H1 (cell line): ENCODE data around the gene COL4A3. TPM values are rescaled to one million over a fixed set of nuclear protein-coding genes. Genes with fewer than 3 reads are reported as not detected.

Experiments
- CTCF ChIA-PET: fragments of 300-600 bp; sonication (Branson Sonifier 250); formaldehyde crosslinking; loops from one replicate; lab custom pipeline; 2021; ENCODE audit not compliant: partially characterized antibody; lab: Charles Lee
- POLR2A ChIA-PET: fragments of 300-600 bp; sonication (Branson Sonifier 250); formaldehyde crosslinking; loops from one replicate; lab custom pipeline; 2021; ENCODE audit warnings: inconsistent platforms; ENCODE audit not compliant: partially characterized antibody; lab: Charles Lee
- DNase-seq, 2 experiments: peaks; one replicate each; pipeline versions ENCODE4 v3.0.0 to v3.0.0-alpha.2; 2010 to 2022; ENCODE audit warnings: low spot score in 2 of 2, low read depth in 1 of 2, mixed read lengths in 1 of 2
- FAIRE-seq: peaks from 2 replicates; lab custom pipeline; 2011; peaks lifted over from hg19 to GRCh38; lab: Jason Lieb, UNC
- H2AFZ ChIP-seq: 2 replicates; pipeline ENCODE4 v1.8.1; 2012; ENCODE audit warnings: low read length, inconsistent platforms
- H2AK5ac ChIP-seq: 2 replicates; pipeline ENCODE4 v1.6.1; 2013; ENCODE audit warnings: low read depth, low read length
- H2BK120ac ChIP-seq: replicated peaks from 2 replicates; pipeline ENCODE3; 2013; ENCODE audit warnings: low read depth, low read length, inconsistent platforms
- H2BK12ac ChIP-seq: 2 replicates; pipeline ENCODE4 v1.6.1; 2013; ENCODE audit warnings: low read depth, low read length
- H2BK15ac ChIP-seq: 2 replicates; pipeline ENCODE4 v1.6.1; 2013; ENCODE audit warnings: low read length
- H2BK20ac ChIP-seq: 2 replicates; pipeline ENCODE4 v1.6.1; 2013; ENCODE audit warnings: low read length
- H2BK5ac ChIP-seq: 2 replicates; pipeline ENCODE4 v1.6.1; 2013; ENCODE audit warnings: low read depth, low read length
- H3K14ac ChIP-seq: 2 replicates; pipeline ENCODE4 v1.6.1; 2013; ENCODE audit warnings: inconsistent platforms; ENCODE audit not compliant: insufficient read length
- H3K18ac ChIP-seq: 2 replicates; pipeline ENCODE4 v1.6.1; 2013; ENCODE audit warnings: low read length; ENCODE audit errors: extremely low read depth
- H3K23ac ChIP-seq: 2 replicates; pipeline ENCODE4 v1.6.1; 2013; ENCODE audit warnings: inconsistent platforms; ENCODE audit not compliant: insufficient read length
- H3K23me2 ChIP-seq: 2 replicates; pipeline ENCODE4 v1.6.1; 2013; ENCODE audit warnings: low read depth, low read length
- H3K27ac ChIP-seq: 2 replicates; pipeline ENCODE4 v1.6.1; 2011; ENCODE audit warnings: low read depth, low read length, inconsistent platforms
- H3K27me3 ChIP-seq, 4 experiments: replicated peaks in 1 of 4; 1 replicate in 1 of 4; 2 replicates in 3 of 4; pipeline versions ENCODE4 v1.6.1 to v1.8.1; 2011 to 2013; ENCODE audit warnings: low read length in 3 of 4, mild to moderate bottlenecking in 3 of 4, inconsistent platforms in 2 of 4, mixed read lengths in 2 of 4, moderate library complexity in 1 of 4; ENCODE audit not compliant: control insufficient read depth in 3 of 4, insufficient read depth in 3 of 4; ENCODE audit errors: extremely low read depth in 1 of 4
- H3K36me3 ChIP-seq, 4 experiments: 2 replicates each; pipeline versions ENCODE4 v1.6.1 to v1.8.1; 2011 to 2013; ENCODE audit warnings: mild to moderate bottlenecking in 4 of 4, low read length in 3 of 4, moderate library complexity in 2 of 4, control low read depth in 1 of 4, inconsistent platforms in 1 of 4; ENCODE audit not compliant: insufficient read depth in 4 of 4, control insufficient read depth in 2 of 4
- H3K4ac ChIP-seq: replicated peaks from 2 replicates; pipeline ENCODE3; 2013; ENCODE audit warnings: low read length, low read depth, mixed read lengths, inconsistent platforms; ENCODE audit not compliant: insufficient read length
- H3K4me1 ChIP-seq, 4 experiments: replicated peaks in 1 of 4; 1 replicate in 1 of 4; 2 replicates in 3 of 4; pipeline versions ENCODE4 v1.6.1 to v1.8.1; 2011 to 2013; ENCODE audit warnings: low read length in 3 of 4, inconsistent platforms in 2 of 4, mixed read lengths in 1 of 4; ENCODE audit not compliant: insufficient read depth in 4 of 4, control insufficient read depth in 3 of 4
- H3K4me2 ChIP-seq, 2 experiments: 2 replicates each; pipeline versions ENCODE4 v1.6.1 to v1.8.1; 2011 to 2013; ENCODE audit warnings: low read depth in 2 of 2, low read length in 2 of 2, control low read depth in 1 of 2, inconsistent platforms in 1 of 2, mild to moderate bottlenecking in 1 of 2; ENCODE audit not compliant: insufficient read depth in 1 of 2
- H3K4me3 ChIP-seq, 4 experiments: fragments of 200-600, 300-600 bp in 1 of 4; sonication (generic), shearing (Covaris generic), sonication (Bioruptor Twin) in 1 of 4; 2 replicates each; pipeline versions ENCODE4 v1.5.1 to v1.8.1; 2011 to 2016; ENCODE audit warnings: low read length in 4 of 4, low read depth in 3 of 4, control low read depth in 2 of 4, inconsistent platforms in 2 of 4, mild to moderate bottlenecking in 2 of 4, mixed read lengths in 1 of 4, moderate library complexity in 1 of 4; ENCODE audit not compliant: insufficient read depth in 2 of 4; ENCODE audit errors: extremely low read depth in 1 of 4
- H3K56ac ChIP-seq: replicated peaks from 2 replicates; pipeline ENCODE3; 2013; ENCODE audit warnings: low read depth, mild to moderate bottlenecking, mixed read lengths, low read length, inconsistent platforms; ENCODE audit not compliant: insufficient read length
- H3K79me1 ChIP-seq: 2 replicates; pipeline ENCODE4 v1.6.1; 2013; ENCODE audit warnings: low read depth, low read length, control low read depth
- H3K79me2 ChIP-seq, 2 experiments: 2 replicates each; pipeline versions ENCODE4 v1.6.1 to v1.8.1; 2012 to 2013; ENCODE audit warnings: low read length in 2 of 2, mild to moderate bottlenecking in 2 of 2, inconsistent platforms in 1 of 2; ENCODE audit not compliant: insufficient read depth in 2 of 2, control insufficient read depth in 1 of 2
- H3K9ac ChIP-seq, 4 experiments: replicated peaks in 1 of 4; 1 replicate in 1 of 4; 2 replicates in 3 of 4; pipeline versions ENCODE4 v1.6.1 to v1.8.1; 2011 to 2013; ENCODE audit warnings: low read depth in 3 of 4, low read length in 3 of 4, control low read depth in 2 of 4, mild to moderate bottlenecking in 2 of 4, moderate library complexity in 2 of 4, inconsistent platforms in 1 of 4; ENCODE audit errors: extremely low read depth in 1 of 4
- H3K9me3 ChIP-seq, 2 experiments: 2 replicates each; pipeline versions ENCODE4 v1.6.1 to v1.8.1; 2012 to 2013; ENCODE audit warnings: mild to moderate bottlenecking in 2 of 2, moderate library complexity in 2 of 2, control low read depth in 1 of 2, inconsistent platforms in 1 of 2, low read depth in 1 of 2, low read length in 1 of 2, mixed read lengths in 1 of 2; ENCODE audit not compliant: insufficient read depth in 2 of 2
- H4K20me1 ChIP-seq, 2 experiments: replicated peaks in 1 of 2; 2 replicates each; pipeline versions ENCODE3 to v1.8.1; 2011 to 2013; ENCODE audit warnings: inconsistent platforms in 2 of 2, low read length in 2 of 2, mild to moderate bottlenecking in 1 of 2; ENCODE audit not compliant: insufficient read depth in 2 of 2, control insufficient read depth in 1 of 2
- H4K5ac ChIP-seq: 2 replicates; pipeline ENCODE4 v1.6.1; 2013; ENCODE audit warnings: low read length, low read depth, mixed read lengths, inconsistent platforms; ENCODE audit not compliant: insufficient read length
- H4K8ac ChIP-seq: 2 replicates; pipeline ENCODE4 v1.8.0; 2013; ENCODE audit warnings: mild to moderate bottlenecking, moderate library complexity, low read length, inconsistent platforms; ENCODE audit not compliant: insufficient read depth; ENCODE audit errors: extremely low read depth
- H4K91ac ChIP-seq: replicated peaks from 2 replicates; pipeline ENCODE3; 2013; ENCODE audit warnings: low read length, mixed read lengths, inconsistent platforms; ENCODE audit not compliant: insufficient read length
- BRCA1 ChIP-seq: IDR thresholded peaks from 2 replicates; pipeline ENCODE4 v1.6.1; 2012; ENCODE audit warnings: low read depth, low read length, improper control_type of control experiment
- CTBP2 ChIP-seq: IDR thresholded peaks from 2 replicates; pipeline ENCODE4 v1.7.0; 2011; ENCODE audit warnings: borderline replicate concordance, mild to moderate bottlenecking, moderate library complexity, mixed read lengths, low read length; ENCODE audit not compliant: insufficient read depth, insufficient read length
- GABPA ChIP-seq: IDR thresholded peaks from 2 replicates; pipeline ENCODE4 v1.6.1; 2011; ENCODE audit warnings: mild to moderate bottlenecking, low read length, moderate library complexity, borderline replicate concordance; ENCODE audit not compliant: insufficient read depth
- POLR2A ChIP-seq, 2 experiments: IDR thresholded peaks; 1 replicate in 1 of 2; 2 replicates in 1 of 2; pipeline ENCODE4 v1.6.1; 2011; ENCODE audit warnings: low read depth in 2 of 2, low read length in 2 of 2, mild to moderate bottlenecking in 2 of 2; ENCODE audit errors: control extremely low read depth in 1 of 2
- POU5F1 ChIP-seq: IDR thresholded peaks from 2 replicates; pipeline ENCODE4 v1.6.1; 2011; ENCODE audit warnings: low read depth, mild to moderate bottlenecking, low read length, moderate library complexity
- RAD21 ChIP-seq, 2 experiments: IDR thresholded peaks in 1 of 2; conservative IDR thresholded peaks in 1 of 2; 2 replicates each; pipeline ENCODE4 v1.6.1; 2011; ENCODE audit warnings: low read depth in 2 of 2, low read length in 2 of 2, improper control_type of control experiment in 1 of 2, inconsistent platforms in 1 of 2, mild to moderate bottlenecking in 1 of 2, moderate library complexity in 1 of 2
- RXRA ChIP-seq: IDR thresholded peaks from 2 replicates; pipeline ENCODE4 v1.6.1; 2011; ENCODE audit warnings: low read depth, mild to moderate bottlenecking, low read length, moderate library complexity; ENCODE audit not compliant: insufficient read depth
- SUZ12 ChIP-seq: fragments of 200-600 bp; sonication (generic); IDR thresholded peaks from 2 replicates; pipeline ENCODE4 v1.6.1; 2012; ENCODE audit warnings: mild to moderate bottlenecking, inconsistent platforms, low read length, moderate library complexity, mixed read lengths
- TAF1 ChIP-seq: IDR thresholded peaks from 2 replicates; pipeline ENCODE4 v1.6.1; 2011; ENCODE audit warnings: mild to moderate bottlenecking, low read depth, low read length
- TCF12 ChIP-seq: IDR thresholded peaks from 2 replicates; pipeline ENCODE4 v1.6.1; 2011; ENCODE audit warnings: low read depth, mild to moderate bottlenecking, low read length
- WGBS, 2 experiments: shearing (Covaris generic) in 1 of 2; methylation state at CpG; one replicate each; pipeline versions ENCODE4 v1.1.6 to v1.1.7; 2013 to 2015; ENCODE audit warnings: low lambda C conversion rate in 2 of 2, mixed read lengths in 2 of 2, inconsistent platforms in 1 of 2, low coverage in 1 of 2, missing lambda C conversion rate in 1 of 2; ENCODE audit not compliant: insufficient replicate concordance in 2 of 2, insufficient coverage in 1 of 2, insufficient read length in 1 of 2; ENCODE audit errors: extremely low coverage in 1 of 2, missing lambda C conversion rate in 1 of 2; 5-methylcytosine and 5-hydroxymethylcytosine counted together
- long read RNA-seq, 2 experiments: library from RNA in 1 of 2; library from capped mRNA in 1 of 2; stranded (forward); transcript quantifications; one replicate each; pipeline ENCODE4 v2.0.0, GENCODE V29; 2021; ENCODE audit warnings: inconsistent platforms in 1 of 2
- polyA minus RNA-seq, 3 experiments: library from RNA; depleted of rRNA, polyadenylated mRNA; stranded (reverse); fragments of >200 nt; gene quantifications; 1 replicate in 2 of 3; 2 replicates in 1 of 3; pipeline ENCODE4 v1.2.3, GENCODE V29; 2011
- polyA plus RNA-seq, 7 experiments: library from polyadenylated mRNA; depleted of rRNA in 3 of 7; stranded (reverse) in 5 of 7; unstranded in 2 of 7; fragments of >200 nt in 5 of 7; fragments of 200-250 nt in 2 of 7; gene quantifications; 1 replicate in 5 of 7; 2 replicates in 1 of 7; 4 replicates in 1 of 7; pipeline versions ENCODE4 v1.2.1 to v1.2.3, GENCODE V29; 2011 to 2013; ENCODE audit warnings: missing spikeins in 2 of 7, mixed read lengths in 2 of 7
- total RNA-seq: library from RNA; stranded (reverse); fragmentation: NEBNext Ultra II Directional; extraction: Animal tissue kit (Norgen Biotek cat#: 25700); gene quantifications from 2 replicates; pipeline ENCODE4 v1.2.1, GENCODE V29; 2021

COL4A3 gene
- total RNA-seq (0.17 and 0.34 TPM in 2 replicates), polyA plus RNA-seq (2011; rRNA removed) (0.12 and 0.28 TPM in 2 replicates), polyA minus RNA-seq (2011; rRNA and poly(A)+ RNA removed) (0.19 and 0.90 TPM in 2 replicates)
- polyA plus RNA-seq (2011; cell fraction: cytosol; rRNA removed) = 0.22 TPM
- polyA plus RNA-seq (2011; cell fraction: nucleus; rRNA removed) = 1.2 TPM
- polyA plus RNA-seq (2012, experiment 1 of 2) = 0.08 to 0.54 TPM (median 0.29 TPM) in 4 replicates
- 0.05 TPM for polyA plus RNA-seq (2012, experiment 2 of 2)
- polyA plus RNA-seq (2013, experiment 1 of 2) = 0.41 TPM
- polyA plus RNA-seq (2013, experiment 2 of 2) = 0.31 TPM
- 0.29 TPM for polyA minus RNA-seq (2011; cell fraction: cytosol; rRNA and poly(A)+ RNA removed)
- polyA minus RNA-seq (2011; cell fraction: nucleus; rRNA and poly(A)+ RNA removed) = 1.6 TPM
- long read RNA-seq, experiment 1 = 0 reads
- long read RNA-seq, experiment 2 = 0 reads

DNA sequence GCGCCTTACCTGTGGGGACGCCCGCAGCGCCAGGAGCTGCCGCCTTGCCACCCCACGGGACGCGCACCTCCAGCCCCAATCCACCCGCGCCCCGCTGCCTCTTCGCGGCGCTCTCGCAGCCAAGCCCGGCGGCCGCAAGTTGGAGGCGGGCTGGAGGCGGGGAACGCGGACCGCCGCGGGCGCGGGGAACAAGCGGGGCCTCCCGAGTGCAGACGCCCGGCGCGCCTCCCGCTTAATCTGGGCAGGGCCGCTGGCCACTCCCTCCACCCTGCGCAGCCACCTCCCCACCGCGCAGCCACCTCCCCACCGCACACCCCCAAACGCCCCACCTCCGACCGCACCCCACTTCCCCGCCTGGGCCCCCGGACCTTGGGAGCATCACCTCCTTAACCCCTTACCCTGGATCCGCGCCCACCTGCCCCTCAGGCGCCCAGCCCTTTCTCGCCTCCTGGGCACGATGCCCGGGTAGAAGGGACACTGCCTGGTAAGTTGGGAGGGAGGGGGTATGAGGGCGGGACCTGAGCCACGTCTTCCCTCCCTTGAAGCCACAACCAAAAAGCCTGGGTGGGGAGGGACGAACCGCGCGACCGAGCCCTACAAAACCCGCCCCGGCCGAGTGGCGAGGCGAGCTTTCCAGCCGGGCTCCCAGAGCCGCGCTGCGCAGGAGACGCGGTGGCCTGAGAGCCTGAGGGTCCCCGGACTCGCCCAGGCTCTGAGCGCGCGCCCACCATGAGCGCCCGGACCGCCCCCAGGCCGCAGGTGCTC, at the start of gene COL4A3, which contains the start of gene COL4A4:
COL4A3 (plus strand) TSS at position 627 of the 765 bp plus-strand sequence; CDS start at position 730, 103 bp downstream.
COL4A4 (minus strand) TSS at position 208 of the 765 bp plus-strand sequence. CDS start 16,722 bp downstream, outside the sequence.
- Histone ChIP-seq H2BK120ac (no peak within 1 kb of the TSS), H3K79me1 (no peaks in the 10 kb centered on the region), H3K27ac (no peak within 1 kb of the TSS), H2BK20ac (no peak within 1 kb of the TSS), H4K5ac (no peak within 1 kb of the TSS), H3K79me2 (no peaks in the 10 kb centered on the region), H3K9me3 (no peaks in the 10 kb centered on the region), H3K14ac (no peak within 1 kb of the TSS), H3K4me3 (peak within 1 kb of the TSS; percentile 37 to 77 (median 54)), H3K56ac (no peak within 1 kb of the TSS), H3K4me1 (peaks cover 0 to 4% (median under 1%) of the 10 kb centered on the region in 4 experiments; a peak in 2 of 7 replicates), H2AK5ac (no peak within 1 kb of the TSS), H3K4me2 (peak within 1 kb of the TSS; percentile 54 to 91), H3K4ac (no peak within 1 kb of the TSS), H2BK15ac (no peak within 1 kb of the TSS), H3K9ac (no peak within 1 kb of the TSS), H3K23me2 (peaks cover 15% of the 10 kb centered on the region; the same call in 1 of the 2 replicates), H2BK12ac (no peak within 1 kb of the TSS; the same call in 1 of the 2 replicates), H3K27me3 (peaks cover 5 to 33% (median 22%) of the 10 kb centered on the region in 4 experiments), H2AFZ (peak within 1 kb of the TSS; percentile 93), H3K23ac (no peak within 1 kb of the TSS), H3K18ac (no peak within 1 kb of the TSS), H4K20me1 (peaks cover 0 to 5% of the 10 kb centered on the region in 2 experiments), H4K91ac (no peak within 1 kb of the TSS), H2BK5ac (no peak within 1 kb of the TSS), H4K8ac (peak within 1 kb of the TSS; percentile 28; the same call in 1 of the 2 replicates), H3K36me3 (no peaks in the 10 kb centered on the region)
- 3% methylated on average over 47 of the region's 77 CpGs; no CpG with 5 or more reads in 1 of the 2 experiments for WGBS, 2 experiments
- ChIA-PET POLR2A (no interaction called here), CTCF (interaction anchor here (0.7 kb wide), 1 partner anchor 29 kb away, joined by 4 read pairs; no protein-coding TSS in a partner anchor)
- FAIRE-seq = no peak
- peak in 1 of 2 experiments; percentile 66 for DNase-seq
- TF ChIP-seq TAF1 = 0 out of 2 replicates have a peak, but pooled peaks have one; percentile 16
- no peak for TF ChIP-seq RXRA
- peak; percentile 58 for TF ChIP-seq SUZ12
- no peak for TF ChIP-seq TCF12
- no peak for TF ChIP-seq POU5F1
- no peak for TF ChIP-seq CTBP2
- no peak for TF ChIP-seq RAD21 (IDR thresholded peaks at IDR 0.05 in 1 of 2, conservative IDR thresholded peaks at IDR 0.05 in 1 of 2; ENCODE audit: low read depth in 2 of 2, low read length in 2 of 2)
- TF ChIP-seq GABPA = no peak
- no peak for TF ChIP-seq POLR2A (IDR thresholded peaks at IDR 0.05; ENCODE audit: control extremely low read depth in 1 of 2, low read depth in 2 of 2, low read length in 2 of 2)
- TF ChIP-seq BRCA1 = no peak
